PC-9 (cell line): Measurements from ENCODE around the gene NRG2. TPM values are rescaled to one million over a fixed set of nuclear protein-coding genes. Genes with fewer than 3 reads are reported as not detected.

Source experiments
- BruUV-seq: library from RNA; stranded (reverse); fragments of 400-500 nt; replicated peaks from 2 replicates; lab custom pipeline; 2021; lab: Mats Ljungman, UMichigan
- CTCF ChIA-PET: fragments of 300-600 bp; sonication (Branson Sonifier 250); formaldehyde crosslinking; loops from one replicate; lab custom pipeline; 2022; ENCODE audit warnings: antibody characterized with exemption; lab: Charles Lee
- POLR2A ChIA-PET: fragments of 300-600 bp; sonication (Branson Sonifier 250); formaldehyde crosslinking; loops from one replicate; lab custom pipeline; 2022; ENCODE audit warnings: antibody characterized with exemption; ENCODE audit not compliant: unreplicated experiment; lab: Charles Lee
- DNase-seq, 2 experiments: peaks; one replicate each; pipeline versions ENCODE4 v3.0.0 to v3.0.0-alpha.2; 2015 to 2022; ENCODE audit warnings: mixed read lengths in 1 of 2
- H2AFZ ChIP-seq: fragments of 200-600 bp; sonication (generic); 2 replicates; pipeline ENCODE4 v1.8.1; 2017; ENCODE audit warnings: antibody characterized with exemption
- H3F3A ChIP-seq: fragments of 200-600 bp; sonication (generic); 2 replicates; pipeline ENCODE4 v1.8.1; 2017; ENCODE audit warnings: antibody characterized with exemption, mild to moderate bottlenecking, low read depth; ENCODE audit not compliant: insufficient read depth
- H3K27ac ChIP-seq: fragments of 200-600 bp; sonication (generic); 2 replicates; pipeline ENCODE4 v1.6.1; 2016; ENCODE audit warnings: mixed run types
- H3K27me3 ChIP-seq: fragments of 200-600 bp; sonication (generic); 2 replicates; pipeline ENCODE4 v1.6.1; 2016; ENCODE audit warnings: low read depth, mixed run types; ENCODE audit not compliant: insufficient read depth
- H3K36me3 ChIP-seq: fragments of 200-600 bp; sonication (generic); 2 replicates; pipeline ENCODE4 v1.6.1; 2016; ENCODE audit warnings: low read depth, mixed run types
- H3K4me1 ChIP-seq: fragments of 200-600 bp; sonication (generic); replicated peaks from 2 replicates; pipeline ENCODE4 v1.6.1; 2016; ENCODE audit warnings: mixed run types; ENCODE audit not compliant: insufficient read depth
- H3K4me2 ChIP-seq: fragments of 200-600 bp; sonication (generic); 2 replicates; pipeline ENCODE4 v1.6.1; 2017; ENCODE audit warnings: mixed run types
- H3K4me3 ChIP-seq: fragments of 200-600 bp; sonication (generic); 2 replicates; pipeline ENCODE4 v1.6.1; 2016; ENCODE audit warnings: mixed run types
- H3K79me2 ChIP-seq: fragments of 200-600 bp; sonication (generic); 2 replicates; pipeline ENCODE4 v1.6.1; 2017; ENCODE audit warnings: low read depth, mixed run types
- H3K9me2 ChIP-seq: fragments of 200-600 bp; sonication (generic); 2 replicates; pipeline ENCODE4 v1.8.1; 2017; ENCODE audit warnings: mild to moderate bottlenecking; ENCODE audit not compliant: insufficient read depth
- H3K9me3 ChIP-seq: fragments of 200-600 bp; sonication (generic); 2 replicates; pipeline ENCODE4 v1.8.1; 2016; ENCODE audit warnings: low read depth; ENCODE audit not compliant: insufficient read depth
- H4K20me1 ChIP-seq: fragments of 200-600 bp; sonication (generic); 2 replicates; pipeline ENCODE4 v1.8.1; 2017; ENCODE audit not compliant: insufficient read depth
- CTCF ChIP-seq: fragments of 200-600 bp; sonication (generic); conservative IDR thresholded peaks from 2 replicates; pipeline ENCODE4 v1.6.1; 2017; ENCODE audit warnings: mixed run types, antibody characterized with exemption, mild to moderate bottlenecking, moderate library complexity
- EZH2 ChIP-seq: fragments of 200-600 bp; sonication (generic); IDR thresholded peaks from 2 replicates; pipeline ENCODE4 v1.8.0; 2017; ENCODE audit warnings: antibody characterized with exemption, low read depth
- intact Hi-C: fragments of 100-400 bp; cut with micrococcal nuclease; formaldehyde crosslinking; loops from one replicate; pipeline ENCODE4 v1.10.0; 2022; ENCODE audit not compliant: unreplicated experiment
- total RNA-seq: library from RNA; stranded (reverse); gene quantifications from 2 replicates; pipeline ENCODE4 v1.2.3, GENCODE V29; 2021

The NRG2 gene
- total RNA-seq, 1 experiment from 2014 or later: not detected

DNA sequence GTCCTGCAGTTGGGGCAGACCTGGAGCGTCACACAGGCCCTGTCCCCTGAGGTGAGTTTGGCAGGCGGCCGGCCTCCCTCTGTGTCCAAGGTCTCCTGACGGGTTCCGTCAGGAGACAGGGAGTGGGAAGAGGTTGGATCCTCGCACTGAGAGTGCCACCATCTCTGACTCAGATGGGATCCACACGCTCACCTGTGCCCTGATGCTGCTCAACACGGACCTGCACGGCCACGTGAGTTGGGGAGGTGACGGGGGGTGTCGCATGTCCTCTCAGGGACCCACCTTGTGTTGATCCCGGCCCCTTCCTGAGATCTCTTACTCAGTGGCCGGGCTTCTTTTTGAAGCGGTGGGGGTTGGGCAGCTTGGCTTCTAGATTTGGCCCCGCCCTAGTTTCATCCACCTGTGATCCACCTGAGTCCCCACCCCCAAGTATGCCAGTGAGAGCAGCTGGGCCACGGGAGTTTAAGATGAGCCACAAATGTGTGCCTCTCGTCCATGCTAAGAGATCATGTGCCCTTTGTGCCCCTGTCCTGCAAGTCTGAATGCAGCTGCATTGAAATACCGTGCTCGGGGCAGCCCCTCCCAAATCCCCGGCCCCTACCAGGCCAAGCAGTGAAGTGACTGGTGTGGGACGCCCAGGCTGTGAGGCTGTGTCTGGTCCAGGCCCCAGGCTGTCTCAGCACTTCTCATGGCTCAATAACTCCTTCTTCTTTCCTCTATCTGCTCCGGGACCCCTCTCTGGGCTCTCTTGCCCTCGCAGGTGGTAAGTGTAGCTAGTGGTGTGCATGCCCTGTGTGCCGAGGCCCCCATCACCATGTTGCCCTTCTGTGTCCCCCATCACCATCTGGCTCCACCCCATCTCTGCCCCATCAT, 220.3 kb downstream of the NRG2 start:
- Histone ChIP-seq H3K36me3 (no peaks in the 10 kb centered on the region), H3K4me3 (no peak overlapping the region), H3K9me3 (no peaks in the 10 kb centered on the region), H3K27me3 (peaks cover 99% of the 10 kb centered on the region), H4K20me1 (no peaks in the 10 kb centered on the region), H3K27ac (no peak overlapping the region), H3K9me2 (no peaks in the 10 kb centered on the region), H3K4me1 (no peaks in the 10 kb centered on the region), H3K79me2 (no peaks in the 10 kb centered on the region), H3K4me2 (no peak overlapping the region), H3F3A (no peaks in the 10 kb centered on the region), H2AFZ (no peak overlapping the region)
- DNase-seq: no peak
- POLR2A ChIA-PET: interaction anchor here (0.6 kb wide), 1 partner anchor 671 kb away, joined by 4 read pairs; no protein-coding TSS in a partner anchor
- CTCF ChIA-PET: no interaction called here
- intact Hi-C loops: no loop called here
- TF ChIP-seq CTCF (no peak), EZH2 (no peak)
- BruUV-seq: no TSS peak

DNA sequence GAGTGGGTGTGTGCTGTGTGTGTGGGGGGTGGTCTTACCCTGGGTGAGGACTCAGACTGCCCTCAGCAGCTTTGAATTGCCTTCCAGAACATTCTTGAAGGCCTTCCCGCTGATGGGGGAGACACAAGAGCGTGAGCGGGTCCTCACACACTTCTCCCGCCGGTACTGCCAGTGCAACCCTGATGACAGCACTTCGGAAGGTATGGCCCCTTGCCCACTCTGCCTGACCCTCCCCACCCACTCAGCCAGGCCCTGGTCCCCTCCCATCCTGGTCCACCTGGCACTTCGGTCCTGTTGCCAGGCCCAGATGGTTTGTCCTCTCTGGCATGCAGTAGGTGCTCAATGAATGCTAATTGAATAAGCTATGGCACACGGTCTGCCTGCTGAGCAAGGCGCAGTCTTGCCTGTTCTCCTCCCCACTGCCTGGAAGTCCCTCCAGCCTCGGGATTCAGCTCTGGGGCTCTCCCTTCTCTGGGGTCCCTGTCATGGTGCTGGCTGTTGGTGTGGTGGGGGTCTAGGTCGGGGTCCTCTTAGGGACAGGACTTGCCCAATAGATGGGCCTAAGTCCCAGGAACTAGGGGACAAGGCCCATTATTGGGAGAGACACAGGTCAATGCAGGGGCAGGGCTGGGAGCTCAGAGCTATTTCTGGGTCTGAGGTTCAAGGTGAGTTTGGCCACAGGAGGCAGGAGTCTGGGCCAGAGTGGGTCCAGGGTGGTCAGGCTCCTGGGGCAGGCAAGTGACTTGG, 221.1 kb downstream of the NRG2 start:
- Histone ChIP-seq H3K36me3 (no peaks in the 10 kb centered on the region), H4K20me1 (no peaks in the 10 kb centered on the region), H3K4me3 (no peak overlapping the region), H3K9me3 (no peaks in the 10 kb centered on the region), H3F3A (no peaks in the 10 kb centered on the region), H3K4me1 (no peaks in the 10 kb centered on the region), H3K27ac (no peak overlapping the region), H3K79me2 (no peaks in the 10 kb centered on the region), H2AFZ (no peak overlapping the region), H3K4me2 (no peak overlapping the region), H3K27me3 (peaks cover 99% of the 10 kb centered on the region), H3K9me2 (no peaks in the 10 kb centered on the region)
- DNase-seq: no peak
- no TSS peak for BruUV-seq
- TF ChIP-seq EZH2: no peak
- TF ChIP-seq CTCF: no peak
- intact Hi-C loops: no loop called here
- CTCF ChIA-PET: no interaction called here
- POLR2A ChIA-PET: no interaction called here

DNA sequence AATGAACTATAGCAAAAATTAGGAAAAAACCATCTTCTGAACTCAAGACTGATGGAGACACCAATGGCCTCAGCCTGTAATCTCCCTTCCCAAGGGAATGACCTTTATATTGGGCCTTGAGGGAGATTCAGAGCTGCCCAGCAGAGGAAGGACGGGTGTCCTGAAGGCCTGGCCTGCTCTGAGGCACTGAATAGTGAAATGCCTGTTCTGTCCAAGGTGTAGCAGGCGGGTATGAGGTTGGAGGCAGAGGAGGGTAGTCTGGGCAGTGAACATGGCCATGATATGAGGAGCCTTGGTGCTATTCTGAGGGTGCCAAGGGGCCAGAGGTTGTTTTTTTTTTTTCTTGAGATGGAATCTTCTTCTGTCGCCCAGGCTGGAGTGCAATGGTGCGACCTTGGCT, 222.5 kb downstream of the NRG2 start:
- H3K4me2 ChIP-seq: no peak overlapping the region
- intact Hi-C loops: no loop called here
- BruUV-seq: no TSS peak
- H3K4me1 ChIP-seq: no peaks in the 10 kb centered on the region
- ChIA-PET POLR2A (no interaction called here), CTCF (no interaction called here)
- no peaks in the 10 kb centered on the region for H3K9me3 ChIP-seq
- H3K27me3 ChIP-seq: peaks cover 95% of the 10 kb centered on the region
- H3K9me2 ChIP-seq: no peaks in the 10 kb centered on the region
- no peak for DNase-seq
- H2AFZ ChIP-seq: no peak overlapping the region
- no peaks in the 10 kb centered on the region for H3F3A ChIP-seq
- H3K4me3 ChIP-seq: no peak overlapping the region
- H4K20me1 ChIP-seq: no peaks in the 10 kb centered on the region
- no peaks in the 10 kb centered on the region for H3K79me2 ChIP-seq
- TF ChIP-seq EZH2: no peak
- TF ChIP-seq CTCF: no peak
- no peak overlapping the region for H3K27ac ChIP-seq
- H3K36me3 ChIP-seq: no peaks in the 10 kb centered on the region
